Peyer's patch (tissue), 4 donors: ENCODE results near the gene CST11. TPM values are rescaled to one million over a fixed set of nuclear protein-coding genes. Genes with fewer than 3 reads are reported as not detected.

Experiments used
- DNase-seq, 3 donors: peaks; one replicate each; pipeline ENCODE4 v3.0.0-alpha.2; 2017 to 2019
- H3K27ac ChIP-seq, 4 donors: fragments of 200-600 bp; sonication (generic); one replicate each; pipeline ENCODE4 v1.5.1; 2016 to 2019
- H3K27me3 ChIP-seq, 2 donors: fragments of 200-600 bp; sonication (generic); one replicate each; pipeline ENCODE4 v1.5.1; 2019
- H3K36me3 ChIP-seq, 3 donors: fragments of 200-600 bp; sonication (generic); one replicate each; pipeline ENCODE4 v1.5.1; 2016 to 2019
- H3K4me1 ChIP-seq, 4 donors: fragments of 200-600 bp; sonication (generic); one replicate each; pipeline ENCODE4 v1.5.1; 2016 to 2019
- H3K4me3 ChIP-seq, 4 donors: fragments of 200-600 bp; sonication (generic); 1 replicate in 3 of 4; 2 replicates in 1 of 4; pipeline ENCODE4 v1.5.1; 2016 to 2019; ENCODE audit warnings: mild to moderate bottlenecking in 1 of 4
- H3K9me3 ChIP-seq, 4 donors: fragments of 200-600 bp; sonication (generic); one replicate each; pipeline ENCODE4 v1.5.1; 2016 to 2019; ENCODE audit warnings: mild to moderate bottlenecking in 1 of 4
- CTCF ChIP-seq, 6 experiments: fragments of 450-650 bp in 4 of 6; fragments of 200-600 bp in 2 of 6; sonication (generic) in 1 of 6; IDR thresholded peaks; one replicate each; pipeline ENCODE4 v1.5.1; 2017 to 2019; ENCODE audit warnings: antibody characterized with exemption in 6 of 6, mild to moderate bottlenecking in 3 of 6, moderate library complexity in 1 of 6
- POLR2A ChIP-seq, 2 donors: fragments of 450-650 bp; IDR thresholded peaks; one replicate each; pipeline ENCODE4 v1.5.1; 2017; ENCODE audit warnings: antibody characterized with exemption in 2 of 2, mild to moderate bottlenecking in 2 of 2, moderate library complexity in 2 of 2
- total RNA-seq, 4 donors: library from RNA; depleted of rRNA; stranded (reverse); fragments of >200 nt; gene quantifications; one replicate each; pipeline ENCODE4 v1.1.0, GENCODE V29; 2016

CST11 gene, protein sequence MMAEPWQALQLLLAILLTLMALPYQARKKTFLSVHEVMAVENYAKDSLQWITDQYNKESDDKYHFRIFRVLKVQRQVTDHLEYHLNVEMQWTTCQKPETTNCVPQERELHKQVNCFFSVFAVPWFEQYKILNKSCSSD
- not detected for total RNA-seq

- Histone ChIP-seq H3K36me3 (no peaks in the 10 kb centered on the region), H3K27ac (no peak within 1 kb of the TSS), H3K9me3 (no peaks in the 10 kb centered on the region), H3K4me1 (no peaks in the 10 kb centered on the region), H3K27me3 (no peaks in the 10 kb centered on the region), H3K4me3 (no peak within 1 kb of the TSS)
- no peak for TF ChIP-seq CTCF (IDR thresholded peaks at IDR 0.05)
- TF ChIP-seq POLR2A (IDR thresholded peaks at IDR 0.05), result no peak
- DNase-seq, result no peak
Observed at GRCh38 chr20:23452776-23453175, at the start of gene CST11. Gene CST11 (minus strand): TSS chr20:23452876. CDS start chr20:23452811, 65 bp downstream.

GRCh38 chr20:23501926-23502325, 49.2 kb upstream of the CST11 start:
- DNase-seq, result no peak
- Histone ChIP-seq H3K9me3 (no peaks in the 10 kb centered on the region), H3K4me3 (no peak overlapping the region), H3K4me1 (no peaks in the 10 kb centered on the region), H3K27me3 (no peaks in the 10 kb centered on the region), H3K36me3 (no peaks in the 10 kb centered on the region), H3K27ac (no peak overlapping the region)
- TF ChIP-seq POLR2A (IDR thresholded peaks at IDR 0.05) (no peak), CTCF (IDR thresholded peaks at IDR 0.05) (no peak)

DNA sequence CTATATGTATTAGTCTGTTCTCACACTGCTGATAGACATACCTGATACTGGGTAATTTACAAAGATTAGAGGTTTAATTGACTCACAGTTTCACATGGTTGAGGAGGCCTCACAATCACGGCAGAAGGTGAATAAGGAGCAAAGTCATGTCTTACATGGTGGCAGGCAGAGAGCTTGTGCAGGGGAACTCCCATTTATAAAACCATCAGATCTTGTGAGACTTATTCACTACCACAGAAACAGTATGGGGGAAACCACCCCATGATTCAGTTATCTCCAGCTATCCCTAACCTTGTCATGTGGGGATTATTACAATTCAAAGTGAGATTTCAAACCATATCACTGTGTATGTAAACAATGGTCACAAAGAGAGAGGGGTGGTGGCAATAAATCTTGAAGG, 44.9 kb upstream of the CST11 start:
- no peaks in the 10 kb centered on the region for H3K4me1 ChIP-seq
- no peak for TF ChIP-seq CTCF (IDR thresholded peaks at IDR 0.05)
- TF ChIP-seq POLR2A (IDR thresholded peaks at IDR 0.05), result no peak
- no peak overlapping the region for H3K4me3 ChIP-seq
- no peak overlapping the region for H3K27ac ChIP-seq
- no peaks in the 10 kb centered on the region for H3K36me3 ChIP-seq
- no peaks in the 10 kb centered on the region for H3K9me3 ChIP-seq
- DNase-seq, result no peak
- H3K27me3 ChIP-seq, result no peaks in the 10 kb centered on the region

- H3K4me1 ChIP-seq, result no peaks in the 10 kb centered on the region
- H3K27me3 ChIP-seq, result no peaks in the 10 kb centered on the region
- no peak for DNase-seq
- no peak overlapping the region for H3K4me3 ChIP-seq
- TF ChIP-seq CTCF (IDR thresholded peaks at IDR 0.05), result no peak
- no peak for TF ChIP-seq POLR2A (IDR thresholded peaks at IDR 0.05)
- H3K9me3 ChIP-seq, result no peaks in the 10 kb centered on the region
- no peak overlapping the region for H3K27ac ChIP-seq
- no peaks in the 10 kb centered on the region for H3K36me3 ChIP-seq
Observed at GRCh38 chr20:23493172-23493772, 40.6 kb upstream of the CST11 start.

- Histone ChIP-seq H3K9me3 (no peaks in the 10 kb centered on the region), H3K36me3 (no peaks in the 10 kb centered on the region), H3K27me3 (no peaks in the 10 kb centered on the region), H3K4me1 (no peaks in the 10 kb centered on the region), H3K27ac (no peak overlapping the region), H3K4me3 (no peak overlapping the region)
- no peak for DNase-seq
- TF ChIP-seq CTCF (IDR thresholded peaks at IDR 0.05) (no peak), POLR2A (IDR thresholded peaks at IDR 0.05) (no peak)
Observed at GRCh38 chr20:23492292-23492691, 39.6 kb upstream of the CST11 start.
